WTC11 (cell line): ENCODE data around the gene TIMM13.

Experiments
- CREB1 ChIP-seq: sonication (generic); formaldehyde crosslinking; IDR thresholded peaks from 2 replicates; pipeline ENCODE4 v1.8.0; 2023; ENCODE audit warnings: mild to moderate bottlenecking, missing genetic modification reagents
- CREM ChIP-seq: sonication (generic); formaldehyde crosslinking; IDR thresholded peaks from 2 replicates; pipeline ENCODE4 v1.8.1; 2022; ENCODE audit warnings: mild to moderate bottlenecking, missing genetic modification reagents, moderate library complexity
- ELF4 ChIP-seq: sonication (generic); formaldehyde crosslinking; IDR thresholded peaks from 2 replicates; pipeline ENCODE4 v1.8.1; 2022; ENCODE audit warnings: low read depth, mild to moderate bottlenecking, moderate library complexity, missing genetic modification reagents
- JUN ChIP-seq: sonication (generic); formaldehyde crosslinking; IDR thresholded peaks from 2 replicates; pipeline ENCODE4 v1.8.0; 2023; ENCODE audit warnings: mild to moderate bottlenecking, missing genetic modification reagents
- MYBL2 ChIP-seq: sonication (generic); formaldehyde crosslinking; IDR thresholded peaks from 2 replicates; pipeline ENCODE4 v1.8.1; 2023; ENCODE audit warnings: mild to moderate bottlenecking, moderate library complexity, missing genetic modification reagents
- TEAD4 ChIP-seq: sonication (generic); formaldehyde crosslinking; IDR thresholded peaks from 2 replicates; pipeline ENCODE4 v1.8.0; 2022; ENCODE audit warnings: mild to moderate bottlenecking, missing genetic modification reagents
- ZNF416 ChIP-seq: fragments of 250-450 bp; sonication (Bioruptor Pico); IDR thresholded peaks from 2 replicates; pipeline ENCODE4 v1.9.0; 2021; ENCODE audit warnings: mild to moderate bottlenecking, inconsistent platforms
- TF ChIP-seq, protein P1 (sequence below): sonication (generic); formaldehyde crosslinking; IDR thresholded peaks from 2 replicates; pipeline ENCODE4 v1.8.0; 2023; ENCODE audit warnings: mild to moderate bottlenecking, missing genetic modification reagents
- TF ChIP-seq, protein P2 (sequence below): fragments of 200-600 bp; IDR thresholded peaks from 2 replicates; pipeline ENCODE4 v1.8.0; 2022; ENCODE audit warnings: antibody characterized with exemption
- TF ChIP-seq, protein P3 (sequence below): sonication (generic); formaldehyde crosslinking; conservative IDR thresholded peaks from 2 replicates; pipeline ENCODE4 v1.8.1; 2023; ENCODE audit warnings: mild to moderate bottlenecking, low read depth, missing genetic modification reagents, moderate library complexity
- TF ChIP-seq, protein P4 (sequence below): fragments of 250-450 bp; sonication (Bioruptor Pico); IDR thresholded peaks from 2 replicates; pipeline ENCODE4 v1.9.0; 2021; ENCODE audit warnings: mild to moderate bottlenecking, borderline replicate concordance

DNA sequence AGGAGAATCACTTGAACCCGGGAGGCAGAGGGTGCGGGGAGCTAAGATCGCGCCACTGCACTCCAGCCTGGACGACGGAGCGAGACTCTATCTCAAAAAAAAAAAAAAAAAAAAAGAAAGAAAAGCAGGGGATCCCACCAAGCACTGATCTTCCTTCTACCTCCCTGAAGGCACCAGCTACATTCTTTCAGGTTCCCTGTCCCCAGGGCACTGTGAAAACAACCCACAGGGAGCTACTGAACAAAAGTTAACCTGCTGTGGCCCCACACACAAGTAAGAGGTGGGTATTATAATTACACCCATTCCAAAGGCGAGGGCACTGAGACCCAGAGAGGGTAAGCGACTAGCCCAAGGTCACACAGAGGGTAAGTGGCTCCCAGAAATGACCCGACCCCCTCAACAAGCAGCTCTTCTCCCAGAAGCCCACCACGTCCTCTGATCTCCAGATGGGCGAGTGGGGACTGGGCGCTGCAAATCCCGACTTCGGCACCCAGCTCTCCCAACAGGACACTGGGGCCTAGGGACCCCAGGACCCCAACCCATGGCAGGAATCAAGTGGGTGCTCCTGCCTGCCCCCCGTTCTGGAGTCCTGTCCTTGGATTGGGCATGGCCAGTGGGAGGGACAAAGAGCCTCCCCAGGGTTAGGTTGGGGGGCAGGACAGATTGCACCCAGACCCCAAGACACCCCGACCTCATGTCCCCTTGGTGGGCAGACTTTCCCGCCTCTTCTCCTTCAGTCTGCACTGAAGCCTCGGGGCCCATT, 27.0 kb upstream of the TIMM13 start:
- TF ChIP-seq ELF4 (CRISPR knock-in tag) (no peak), JUN (CRISPR knock-in tag) (no peak), TEAD4 (CRISPR knock-in tag) (no peak), ZNF416 (CRISPR knock-in tag) (no peak), CREB1 (no peak), MYBL2 (CRISPR knock-in tag) (no peak), CREM (CRISPR knock-in tag) (no peak)
- TF ChIP-seq, protein P1, sequence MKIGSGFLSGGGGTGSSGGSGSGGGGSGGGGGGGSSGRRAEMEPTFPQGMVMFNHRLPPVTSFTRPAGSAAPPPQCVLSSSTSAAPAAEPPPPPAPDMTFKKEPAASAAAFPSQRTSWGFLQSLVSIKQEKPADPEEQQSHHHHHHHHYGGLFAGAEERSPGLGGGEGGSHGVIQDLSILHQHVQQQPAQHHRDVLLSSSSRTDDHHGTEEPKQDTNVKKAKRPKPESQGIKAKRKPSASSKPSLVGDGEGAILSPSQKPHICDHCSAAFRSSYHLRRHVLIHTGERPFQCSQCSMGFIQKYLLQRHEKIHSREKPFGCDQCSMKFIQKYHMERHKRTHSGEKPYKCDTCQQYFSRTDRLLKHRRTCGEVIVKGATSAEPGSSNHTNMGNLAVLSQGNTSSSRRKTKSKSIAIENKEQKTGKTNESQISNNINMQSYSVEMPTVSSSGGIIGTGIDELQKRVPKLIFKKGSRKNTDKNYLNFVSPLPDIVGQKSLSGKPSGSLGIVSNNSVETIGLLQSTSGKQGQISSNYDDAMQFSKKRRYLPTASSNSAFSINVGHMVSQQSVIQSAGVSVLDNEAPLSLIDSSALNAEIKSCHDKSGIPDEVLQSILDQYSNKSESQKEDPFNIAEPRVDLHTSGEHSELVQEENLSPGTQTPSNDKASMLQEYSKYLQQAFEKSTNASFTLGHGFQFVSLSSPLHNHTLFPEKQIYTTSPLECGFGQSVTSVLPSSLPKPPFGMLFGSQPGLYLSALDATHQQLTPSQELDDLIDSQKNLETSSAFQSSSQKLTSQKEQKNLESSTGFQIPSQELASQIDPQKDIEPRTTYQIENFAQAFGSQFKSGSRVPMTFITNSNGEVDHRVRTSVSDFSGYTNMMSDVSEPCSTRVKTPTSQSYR, result no peak
- TF ChIP-seq, protein P2, sequence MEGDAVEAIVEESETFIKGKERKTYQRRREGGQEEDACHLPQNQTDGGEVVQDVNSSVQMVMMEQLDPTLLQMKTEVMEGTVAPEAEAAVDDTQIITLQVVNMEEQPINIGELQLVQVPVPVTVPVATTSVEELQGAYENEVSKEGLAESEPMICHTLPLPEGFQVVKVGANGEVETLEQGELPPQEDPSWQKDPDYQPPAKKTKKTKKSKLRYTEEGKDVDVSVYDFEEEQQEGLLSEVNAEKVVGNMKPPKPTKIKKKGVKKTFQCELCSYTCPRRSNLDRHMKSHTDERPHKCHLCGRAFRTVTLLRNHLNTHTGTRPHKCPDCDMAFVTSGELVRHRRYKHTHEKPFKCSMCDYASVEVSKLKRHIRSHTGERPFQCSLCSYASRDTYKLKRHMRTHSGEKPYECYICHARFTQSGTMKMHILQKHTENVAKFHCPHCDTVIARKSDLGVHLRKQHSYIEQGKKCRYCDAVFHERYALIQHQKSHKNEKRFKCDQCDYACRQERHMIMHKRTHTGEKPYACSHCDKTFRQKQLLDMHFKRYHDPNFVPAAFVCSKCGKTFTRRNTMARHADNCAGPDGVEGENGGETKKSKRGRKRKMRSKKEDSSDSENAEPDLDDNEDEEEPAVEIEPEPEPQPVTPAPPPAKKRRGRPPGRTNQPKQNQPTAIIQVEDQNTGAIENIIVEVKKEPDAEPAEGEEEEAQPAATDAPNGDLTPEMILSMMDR, result no peak
- TF ChIP-seq, protein P3, sequence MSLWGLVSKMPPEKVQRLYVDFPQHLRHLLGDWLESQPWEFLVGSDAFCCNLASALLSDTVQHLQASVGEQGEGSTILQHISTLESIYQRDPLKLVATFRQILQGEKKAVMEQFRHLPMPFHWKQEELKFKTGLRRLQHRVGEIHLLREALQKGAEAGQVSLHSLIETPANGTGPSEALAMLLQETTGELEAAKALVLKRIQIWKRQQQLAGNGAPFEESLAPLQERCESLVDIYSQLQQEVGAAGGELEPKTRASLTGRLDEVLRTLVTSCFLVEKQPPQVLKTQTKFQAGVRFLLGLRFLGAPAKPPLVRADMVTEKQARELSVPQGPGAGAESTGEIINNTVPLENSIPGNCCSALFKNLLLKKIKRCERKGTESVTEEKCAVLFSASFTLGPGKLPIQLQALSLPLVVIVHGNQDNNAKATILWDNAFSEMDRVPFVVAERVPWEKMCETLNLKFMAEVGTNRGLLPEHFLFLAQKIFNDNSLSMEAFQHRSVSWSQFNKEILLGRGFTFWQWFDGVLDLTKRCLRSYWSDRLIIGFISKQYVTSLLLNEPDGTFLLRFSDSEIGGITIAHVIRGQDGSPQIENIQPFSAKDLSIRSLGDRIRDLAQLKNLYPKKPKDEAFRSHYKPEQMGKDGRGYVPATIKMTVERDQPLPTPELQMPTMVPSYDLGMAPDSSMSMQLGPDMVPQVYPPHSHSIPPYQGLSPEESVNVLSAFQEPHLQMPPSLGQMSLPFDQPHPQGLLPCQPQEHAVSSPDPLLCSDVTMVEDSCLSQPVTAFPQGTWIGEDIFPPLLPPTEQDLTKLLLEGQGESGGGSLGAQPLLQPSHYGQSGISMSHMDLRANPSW (CRISPR knock-in tag), result no peak
- TF ChIP-seq, protein P4, sequence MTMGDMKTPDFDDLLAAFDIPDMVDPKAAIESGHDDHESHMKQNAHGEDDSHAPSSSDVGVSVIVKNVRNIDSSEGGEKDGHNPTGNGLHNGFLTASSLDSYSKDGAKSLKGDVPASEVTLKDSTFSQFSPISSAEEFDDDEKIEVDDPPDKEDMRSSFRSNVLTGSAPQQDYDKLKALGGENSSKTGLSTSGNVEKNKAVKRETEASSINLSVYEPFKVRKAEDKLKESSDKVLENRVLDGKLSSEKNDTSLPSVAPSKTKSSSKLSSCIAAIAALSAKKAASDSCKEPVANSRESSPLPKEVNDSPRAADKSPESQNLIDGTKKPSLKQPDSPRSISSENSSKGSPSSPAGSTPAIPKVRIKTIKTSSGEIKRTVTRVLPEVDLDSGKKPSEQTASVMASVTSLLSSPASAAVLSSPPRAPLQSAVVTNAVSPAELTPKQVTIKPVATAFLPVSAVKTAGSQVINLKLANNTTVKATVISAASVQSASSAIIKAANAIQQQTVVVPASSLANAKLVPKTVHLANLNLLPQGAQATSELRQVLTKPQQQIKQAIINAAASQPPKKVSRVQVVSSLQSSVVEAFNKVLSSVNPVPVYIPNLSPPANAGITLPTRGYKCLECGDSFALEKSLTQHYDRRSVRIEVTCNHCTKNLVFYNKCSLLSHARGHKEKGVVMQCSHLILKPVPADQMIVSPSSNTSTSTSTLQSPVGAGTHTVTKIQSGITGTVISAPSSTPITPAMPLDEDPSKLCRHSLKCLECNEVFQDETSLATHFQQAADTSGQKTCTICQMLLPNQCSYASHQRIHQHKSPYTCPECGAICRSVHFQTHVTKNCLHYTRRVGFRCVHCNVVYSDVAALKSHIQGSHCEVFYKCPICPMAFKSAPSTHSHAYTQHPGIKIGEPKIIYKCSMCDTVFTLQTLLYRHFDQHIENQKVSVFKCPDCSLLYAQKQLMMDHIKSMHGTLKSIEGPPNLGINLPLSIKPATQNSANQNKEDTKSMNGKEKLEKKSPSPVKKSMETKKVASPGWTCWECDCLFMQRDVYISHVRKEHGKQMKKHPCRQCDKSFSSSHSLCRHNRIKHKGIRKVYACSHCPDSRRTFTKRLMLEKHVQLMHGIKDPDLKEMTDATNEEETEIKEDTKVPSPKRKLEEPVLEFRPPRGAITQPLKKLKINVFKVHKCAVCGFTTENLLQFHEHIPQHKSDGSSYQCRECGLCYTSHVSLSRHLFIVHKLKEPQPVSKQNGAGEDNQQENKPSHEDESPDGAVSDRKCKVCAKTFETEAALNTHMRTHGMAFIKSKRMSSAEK (CRISPR knock-in tag), result no peak
